Stimulated activated naive CD4-positive, alpha-beta T cell (primary cell): ENCODE measurements around the gene AOAH.
A peak's percentile ranks its signal among the peaks of the same experiment; 100 is the strongest.
"Not testable (repeated sequence)": the region's sequence is repeated elsewhere in the genome, so short reads cannot be mapped to it uniquely, and the experiment has no call there.

Source experiments
- DNase-seq, 6 experiments: peaks; one replicate each; lab custom pipeline; 2025; lab: John Stamatoyannopoulos, UW

Gene AOAH

DNA sequence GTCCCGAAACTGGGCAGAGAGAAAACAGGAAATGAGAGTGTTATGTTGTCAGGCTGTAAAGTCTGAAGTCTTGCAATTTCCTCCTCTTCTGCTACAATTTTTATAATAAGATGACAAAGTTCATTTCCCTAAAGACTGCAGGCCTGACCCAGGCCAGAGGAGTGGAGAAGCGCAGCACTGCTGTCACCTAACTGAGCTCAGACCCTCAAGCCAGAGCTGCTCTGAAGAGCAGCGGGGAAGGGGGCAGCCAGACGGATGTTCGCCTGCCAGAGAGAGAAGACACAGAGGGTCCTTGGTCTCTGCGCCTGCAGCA is 12.6 kb upstream of the AOAH start:
- peak in 1 of 6 experiments; percentile 26 for DNase-seq

GRCh38 chr7:36736090-36736898 is 12.0 kb upstream of the AOAH start:
- DNase-seq: no peak

DNA sequence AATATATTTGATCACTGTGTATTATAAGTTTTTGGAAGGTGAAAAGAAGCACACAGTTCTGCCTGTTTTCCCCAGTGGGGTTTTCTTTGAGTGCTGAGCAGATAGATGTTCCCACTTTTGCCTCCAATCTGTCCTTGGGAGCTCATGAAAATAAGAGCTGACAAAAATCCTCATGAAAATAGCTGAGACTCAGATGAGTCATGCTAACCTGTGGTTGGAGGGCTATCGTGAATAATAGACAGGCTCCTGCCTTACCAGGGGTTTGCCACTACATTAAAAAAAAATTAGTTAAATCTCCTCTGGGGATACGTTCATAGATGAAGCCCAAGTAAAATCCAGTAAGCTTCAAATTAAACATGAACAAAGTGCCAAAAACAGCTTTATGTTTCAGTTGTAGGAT is 10.9 kb upstream of the AOAH start:
- DNase-seq: no peak

DNA sequence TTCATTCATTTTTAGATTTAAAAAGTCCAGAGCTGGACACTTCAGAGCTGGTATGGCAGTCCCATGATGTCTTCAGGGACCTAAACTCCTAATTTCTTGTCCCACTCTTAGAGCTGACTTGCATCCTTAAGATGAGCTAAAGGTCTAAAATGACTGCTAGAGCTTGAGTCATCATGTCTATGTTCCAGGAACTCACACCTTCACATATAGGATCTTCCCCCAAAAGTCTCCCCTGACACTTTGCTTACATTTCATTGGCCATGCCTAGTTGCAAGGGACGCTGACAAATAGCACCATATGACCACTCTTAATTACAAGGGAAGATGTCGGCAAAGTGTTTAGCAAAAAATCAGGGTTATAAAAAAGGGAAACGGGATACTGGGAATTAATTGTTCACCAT is 10.4 kb upstream of the AOAH start:
- no peak for DNase-seq

DNA sequence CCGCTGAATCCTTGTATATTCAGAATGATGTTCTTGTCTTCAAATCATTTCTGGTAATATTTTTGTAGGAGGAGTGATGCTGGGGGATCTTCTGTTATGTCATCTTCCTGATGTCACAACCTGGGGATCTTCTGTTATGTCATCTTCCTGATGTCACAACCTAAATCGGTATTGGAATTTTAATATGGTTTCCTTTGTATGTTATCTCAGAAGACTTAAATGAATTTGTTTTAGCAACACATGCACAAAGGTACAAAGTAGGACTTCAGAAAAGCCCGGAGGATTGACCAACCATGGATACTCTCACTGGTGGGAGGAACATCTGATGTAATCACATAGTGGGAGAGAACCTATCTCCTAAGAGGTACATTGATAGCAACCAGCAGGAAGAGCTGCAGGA is 9.1 kb upstream of the AOAH start:
- no peak for DNase-seq

- no peak for DNase-seq
Observed at GRCh38 chr7:36732806-36733205, 8.5 kb upstream of the AOAH start.

DNA sequence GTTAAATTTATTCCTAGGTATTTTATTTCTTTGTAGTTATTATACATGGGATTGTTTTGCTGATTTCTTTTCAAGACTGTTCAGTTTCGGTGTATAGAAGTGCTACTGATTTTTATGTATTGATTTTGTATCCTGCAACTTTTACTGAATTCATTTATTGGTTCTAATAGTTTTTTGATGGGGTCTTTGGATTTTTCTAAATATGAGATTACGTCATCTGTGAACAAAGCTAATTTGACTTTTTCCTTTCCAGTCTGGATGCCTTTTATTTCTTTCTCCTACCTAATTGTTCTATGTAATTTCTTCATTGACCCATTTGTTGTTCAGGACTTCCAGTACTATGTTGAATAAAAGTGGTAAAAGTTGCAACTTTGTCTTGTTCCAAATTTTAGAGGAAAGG is 5.8 kb upstream of the AOAH start:
- DNase-seq: no peak

DNA sequence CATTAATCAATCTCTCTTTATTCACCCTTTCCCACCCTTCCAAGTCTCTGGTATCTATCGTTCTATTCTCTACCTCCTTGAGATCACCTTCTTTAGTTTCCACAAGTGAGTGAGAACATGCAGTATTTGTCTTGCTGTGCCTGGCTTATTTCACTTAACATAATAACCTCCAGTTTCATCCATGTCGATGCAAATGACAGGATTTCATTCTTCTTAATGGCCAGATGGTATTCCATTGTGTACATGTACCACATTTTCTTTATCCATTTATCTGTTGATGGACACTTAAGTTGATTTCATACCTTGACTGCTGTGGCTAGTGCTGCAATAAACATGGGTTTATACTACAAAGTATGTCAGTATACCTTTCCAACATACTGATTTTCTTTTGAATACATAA is 3.8 kb upstream of the AOAH start:
- no peak for DNase-seq

DNA sequence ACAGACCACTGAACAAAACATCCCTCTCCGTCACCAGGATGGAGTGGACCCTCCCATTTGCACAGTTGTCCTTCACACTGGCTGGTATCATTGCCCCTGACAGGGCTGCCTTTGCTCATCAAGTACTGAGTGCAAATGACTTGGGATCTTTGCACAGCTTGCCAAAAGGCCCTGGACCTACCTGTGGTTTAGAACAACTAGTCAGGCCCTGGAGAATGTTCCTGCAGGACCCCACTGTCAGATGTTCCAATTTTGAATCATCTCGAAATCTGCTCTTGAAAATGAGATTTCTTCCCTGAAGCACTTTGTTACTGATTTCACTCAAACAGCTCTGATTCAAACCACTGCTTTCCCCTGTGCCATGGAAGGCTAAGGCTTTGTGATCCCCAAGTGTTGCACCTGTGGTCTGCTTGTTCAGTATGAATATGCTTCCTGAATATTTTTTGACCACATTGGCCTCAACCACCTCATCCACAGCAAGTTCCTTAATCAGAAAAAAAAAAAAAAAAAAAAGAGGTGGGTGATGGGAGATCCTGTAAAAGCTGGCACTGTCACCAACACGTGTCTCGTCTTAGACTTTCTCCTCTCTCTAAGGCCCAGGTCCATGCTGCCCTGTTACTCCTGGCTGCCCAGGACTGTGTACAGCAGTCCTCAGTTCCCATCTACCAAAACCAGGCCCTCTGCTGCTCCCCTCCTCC is 2.7 kb upstream of the AOAH start:
- DNase-seq: no peak

GRCh38 chr7:36726311-36726710 is 2.0 kb upstream of the AOAH start:
- DNase-seq: no peak

DNA sequence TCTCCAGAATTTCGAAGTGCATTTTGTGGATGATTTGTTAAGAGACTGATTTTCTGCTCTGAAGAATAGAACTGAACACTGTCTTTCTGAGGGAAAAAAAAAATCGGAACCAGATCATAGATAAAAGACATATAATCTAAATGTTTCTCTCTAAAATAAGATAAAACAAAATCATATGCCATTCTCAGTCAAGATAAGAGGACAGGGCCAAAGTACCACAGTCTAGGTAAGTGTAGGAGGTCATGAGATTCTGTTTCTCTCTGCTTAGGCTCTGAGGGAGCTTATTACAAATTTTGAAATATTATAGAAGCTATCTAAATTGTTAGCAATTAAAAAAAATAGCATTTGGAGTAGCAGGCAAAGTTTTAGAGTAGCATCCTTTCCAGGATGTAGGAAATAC is 702 bp upstream of the AOAH start:
- peak in 2 of 6 experiments; percentile 17 to 19 for DNase-seq

DNA sequence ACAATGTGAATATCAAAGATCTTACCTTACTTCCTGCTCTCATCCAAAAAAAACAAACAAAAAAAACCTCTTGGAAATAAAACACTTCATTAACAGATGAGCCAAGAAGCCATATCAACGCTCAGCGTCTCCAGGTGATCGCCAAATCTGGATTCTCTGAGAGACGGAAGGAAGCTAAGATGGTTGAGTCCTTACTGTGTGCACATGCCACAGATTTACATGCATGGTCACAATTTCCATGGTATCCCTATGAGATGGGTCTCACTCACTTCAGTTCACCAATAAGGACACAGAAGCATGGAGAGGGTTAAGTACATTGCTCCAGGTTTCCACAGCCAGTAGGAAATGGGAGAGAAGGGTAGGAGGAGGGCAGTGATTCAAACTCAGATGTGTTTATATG is 1.0 kb downstream of the AOAH start:
- DNase-seq: peak in 1 of 6 experiments; percentile 11

- DNase-seq: no peak
Observed at GRCh38 chr7:36719083-36719632, 5.1 kb downstream of the AOAH start.

GRCh38 chr7:36717586-36717985 is 6.7 kb downstream of the AOAH start:
- DNase-seq: no peak

GRCh38 chr7:36716802-36717201 is 7.5 kb downstream of the AOAH start:
- DNase-seq: not testable (repeated sequence)

- DNase-seq: no peak
Observed at GRCh38 chr7:36712015-36712414, 12.3 kb downstream of the AOAH start.

GRCh38 chr7:36711256-36711655 is 13.0 kb downstream of the AOAH start:
- DNase-seq: no peak

- no peak for DNase-seq
Observed at GRCh38 chr7:36710186-36710791, 14.0 kb downstream of the AOAH start.

- DNase-seq: no peak
Observed at GRCh38 chr7:36708767-36709166, 15.5 kb downstream of the AOAH start.

- no peak for DNase-seq
Observed at GRCh38 chr7:36707898-36708297, 16.4 kb downstream of the AOAH start.

DNA sequence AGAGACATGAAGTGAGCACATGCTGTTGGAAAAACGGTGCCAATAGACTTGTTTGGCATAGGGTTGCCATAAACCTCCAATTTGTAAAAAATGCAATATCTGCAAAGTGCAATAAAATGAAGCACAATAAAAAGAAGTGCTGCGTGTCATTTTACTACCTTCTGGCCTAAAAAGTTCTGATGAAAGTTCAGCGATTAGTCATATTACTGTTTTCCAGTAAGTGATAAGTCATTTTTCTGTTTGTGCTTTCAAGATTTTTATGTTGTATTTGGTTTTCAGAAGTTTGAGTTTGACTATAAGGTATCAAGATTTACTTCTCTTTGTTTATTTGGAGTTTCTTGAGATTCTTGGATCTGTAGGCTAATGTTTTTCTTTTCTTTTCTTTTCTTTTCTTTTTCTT is 16.8 kb downstream of the AOAH start:
- no peak for DNase-seq

DNA sequence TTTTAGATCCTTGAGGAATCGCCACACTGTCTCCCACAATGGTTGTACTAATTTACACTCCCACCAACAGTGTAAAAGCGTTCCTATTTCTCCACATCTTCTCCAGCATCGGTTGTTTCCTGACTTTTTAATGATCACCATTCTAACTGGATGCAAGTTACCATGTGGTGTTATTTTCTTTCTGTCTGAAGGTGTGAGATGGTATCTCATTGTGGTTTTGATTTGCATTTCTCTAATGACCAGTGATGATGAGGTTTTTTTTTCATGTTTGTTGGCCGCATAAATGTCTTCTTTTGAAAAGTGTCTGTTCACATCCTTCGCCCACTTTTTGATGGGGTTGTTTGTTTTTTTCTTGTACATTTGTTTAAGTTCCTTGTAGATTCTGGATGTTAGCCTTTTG is 20.4 kb downstream of the AOAH start:
- not testable (repeated sequence) for DNase-seq

DNA sequence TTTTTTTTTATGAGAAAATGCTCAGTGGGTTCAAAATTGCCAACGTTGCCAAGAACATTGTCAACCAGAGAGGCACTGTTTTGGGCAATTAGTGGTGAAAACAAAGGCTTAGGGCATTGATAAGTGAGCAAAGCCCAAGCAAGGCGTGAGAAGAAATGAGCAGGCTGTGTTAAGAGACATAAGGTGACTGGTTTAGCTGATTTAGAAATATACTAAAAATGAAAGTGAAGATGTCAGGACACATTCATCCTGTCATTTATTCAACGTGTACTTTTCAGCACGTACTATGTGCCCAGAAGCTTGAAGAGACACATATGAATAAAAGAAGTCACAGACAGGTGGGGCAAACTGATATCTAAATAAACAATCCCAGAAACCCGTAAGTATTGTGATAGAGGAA is 31.8 kb downstream of the AOAH start:
- DNase-seq: no peak
